ENCODE results near the gene RNF112. TPM values are rescaled to one million over a fixed set of nuclear protein-coding genes. Genes with fewer than 3 reads are reported as not detected.
A peak's percentile ranks its signal among the peaks of the same experiment; 100 is the strongest.

RNF112 gene
- total RNA-seq, 1 experiment from 2014 or later: 0.81 TPM

DNA sequence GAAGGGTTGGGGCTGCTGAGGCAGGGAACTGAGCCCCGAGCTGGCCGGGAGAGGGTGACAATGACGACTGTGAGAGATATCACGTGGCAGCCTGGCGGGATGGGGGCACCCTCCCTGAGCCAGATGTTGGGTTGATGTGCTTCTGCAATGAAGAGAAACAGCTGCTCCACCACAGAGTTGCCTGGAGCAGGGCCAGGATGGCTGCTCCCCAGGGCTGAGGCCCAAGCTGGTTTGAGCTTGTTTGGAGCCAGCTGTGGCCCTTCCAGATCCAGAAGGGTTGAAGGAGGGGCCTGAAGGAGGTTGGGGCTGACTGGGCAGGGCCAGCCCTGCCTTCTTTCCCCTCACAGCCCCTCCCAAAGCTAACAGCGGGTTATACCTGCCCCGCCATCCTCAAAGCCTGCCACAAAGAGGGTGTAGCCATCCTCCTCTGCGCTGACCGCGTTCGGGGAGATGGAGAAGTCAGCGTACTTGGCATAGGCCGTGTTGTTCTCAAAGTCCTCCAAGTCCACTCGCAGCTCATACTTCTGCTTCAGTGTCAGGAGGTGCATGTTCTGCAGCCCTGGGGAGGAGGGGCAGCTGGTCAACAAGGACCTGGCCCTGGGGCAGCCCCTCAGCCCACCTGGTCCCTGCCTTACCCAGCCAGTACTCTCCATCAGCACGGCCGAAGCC lies 26.2 kb upstream of the RNF112 start:
- H3K23ac ChIP-seq (ENCODE audit: insufficient read length, low read depth, low read length): no peak overlapping the region
- no peak overlapping the region for H3K4me2 ChIP-seq (ENCODE audit: insufficient read depth, insufficient read length, low read length)
- H3K14ac ChIP-seq (ENCODE audit: insufficient read depth, low read length): no peak overlapping the region
- no peak overlapping the region for H4K5ac ChIP-seq (ENCODE audit: insufficient read length, low read depth, low read length)
- H4K20me1 ChIP-seq (ENCODE audit: control insufficient read depth, insufficient read depth, insufficient read length): no peaks in the 10 kb centered on the region
- Mint-ChIP-seq H3K4me1 (peaks cover 28 to 43% of the 10 kb centered on the region in 2 experiments), H3K36me3 (ENCODE audit: insufficient read depth in 1 of 3, low read depth in 3 of 3) (peaks cover 33 to 54% (median 52%) of the 10 kb centered on the region in 3 experiments), H3K9me3 (peaks cover 0 to 2% of the 10 kb centered on the region in 2 experiments; a peak in 1 of 5 replicates), H3K27ac (peak overlapping the region in 2 of 3 experiments; percentile 64 to 97; a peak in 4 of 7 replicates), H3K4me3 (no peak overlapping the region), H3K27me3 (ENCODE audit: low read depth) (no peaks in the 10 kb centered on the region)
- no peak overlapping the region for H2BK20ac ChIP-seq (ENCODE audit: low read depth, low read length, poor library complexity, severe bottlenecking)
- peaks cover 4% of the 10 kb centered on the region; the same call in 1 of the 2 replicates for H3K4me1 ChIP-seq (ENCODE audit: insufficient read depth, low read length)
- H4K91ac ChIP-seq (ENCODE audit: insufficient read length, low read depth, low read length): no peak overlapping the region
- TF ChIP-seq, protein P1, sequence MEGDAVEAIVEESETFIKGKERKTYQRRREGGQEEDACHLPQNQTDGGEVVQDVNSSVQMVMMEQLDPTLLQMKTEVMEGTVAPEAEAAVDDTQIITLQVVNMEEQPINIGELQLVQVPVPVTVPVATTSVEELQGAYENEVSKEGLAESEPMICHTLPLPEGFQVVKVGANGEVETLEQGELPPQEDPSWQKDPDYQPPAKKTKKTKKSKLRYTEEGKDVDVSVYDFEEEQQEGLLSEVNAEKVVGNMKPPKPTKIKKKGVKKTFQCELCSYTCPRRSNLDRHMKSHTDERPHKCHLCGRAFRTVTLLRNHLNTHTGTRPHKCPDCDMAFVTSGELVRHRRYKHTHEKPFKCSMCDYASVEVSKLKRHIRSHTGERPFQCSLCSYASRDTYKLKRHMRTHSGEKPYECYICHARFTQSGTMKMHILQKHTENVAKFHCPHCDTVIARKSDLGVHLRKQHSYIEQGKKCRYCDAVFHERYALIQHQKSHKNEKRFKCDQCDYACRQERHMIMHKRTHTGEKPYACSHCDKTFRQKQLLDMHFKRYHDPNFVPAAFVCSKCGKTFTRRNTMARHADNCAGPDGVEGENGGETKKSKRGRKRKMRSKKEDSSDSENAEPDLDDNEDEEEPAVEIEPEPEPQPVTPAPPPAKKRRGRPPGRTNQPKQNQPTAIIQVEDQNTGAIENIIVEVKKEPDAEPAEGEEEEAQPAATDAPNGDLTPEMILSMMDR (conservative IDR thresholded peaks at IDR 0.05): no peak
- H3K27ac ChIP-seq (ENCODE audit: insufficient read length, low read depth, low read length): no peak overlapping the region
- H2BK120ac ChIP-seq (ENCODE audit: low read depth, low read length, poor library complexity, severe bottlenecking): no peak overlapping the region
- H3K27me3 ChIP-seq (ENCODE audit: insufficient read depth, low read length): no peaks in the 10 kb centered on the region
- no peak overlapping the region for H3K9ac ChIP-seq (ENCODE audit: extremely low read depth, insufficient read length, low read length)
- H2BK5ac ChIP-seq (ENCODE audit: insufficient read length, low read length): no peak overlapping the region
- H3K4ac ChIP-seq (ENCODE audit: low read depth, low read length): no peak overlapping the region
- H3T11ph ChIP-seq (ENCODE audit: low read length): no peak overlapping the region
- H3K79me2 ChIP-seq (ENCODE audit: insufficient read depth, low read length): no peaks in the 10 kb centered on the region
- WGBS (ENCODE audit: extremely low coverage, insufficient read length, low lambda C conversion rate): no CpG with 5 or more reads among the region's 16 CpGs
- no peaks in the 10 kb centered on the region for H3K9me3 ChIP-seq (ENCODE audit: control insufficient read depth, low read depth, low read length)
- H2BK15ac ChIP-seq (ENCODE audit: low read depth, low read length): no peak overlapping the region
- H3K79me1 ChIP-seq (ENCODE audit: insufficient read depth, low read depth, low read length, poor library complexity, severe bottlenecking): no peaks in the 10 kb centered on the region
- H2BK12ac ChIP-seq (ENCODE audit: insufficient read length, low read depth, low read length): no peak overlapping the region
- no peak overlapping the region for H2AK5ac ChIP-seq (ENCODE audit: insufficient read length, low read length)
- no peak overlapping the region for H4K8ac ChIP-seq (replicated peaks; ENCODE audit: insufficient read length, low read depth, low read length)
- no peak overlapping the region for H3K18ac ChIP-seq (ENCODE audit: insufficient read length, low read depth, low read length)
- no peak overlapping the region for H3K56ac ChIP-seq (ENCODE audit: insufficient read length, low read depth, low read length)
- H3K23me2 ChIP-seq (ENCODE audit: insufficient read length, low read depth, low read length, poor library complexity, severe bottlenecking): no peaks in the 10 kb centered on the region
- no peak for DNase-seq
- H2AFZ ChIP-seq (ENCODE audit: low read length): no peak overlapping the region

Data from H9 (cell line).